ENCODE measurements around the gene MCM5. TPM values are rescaled to one million over a fixed set of nuclear protein-coding genes. Genes with fewer than 3 reads are reported as not detected.

The MCM5 gene
- total RNA-seq, 4 donors from 2014 or later: 19.8 to 25.3 (median 22.4) TPM

DNA sequence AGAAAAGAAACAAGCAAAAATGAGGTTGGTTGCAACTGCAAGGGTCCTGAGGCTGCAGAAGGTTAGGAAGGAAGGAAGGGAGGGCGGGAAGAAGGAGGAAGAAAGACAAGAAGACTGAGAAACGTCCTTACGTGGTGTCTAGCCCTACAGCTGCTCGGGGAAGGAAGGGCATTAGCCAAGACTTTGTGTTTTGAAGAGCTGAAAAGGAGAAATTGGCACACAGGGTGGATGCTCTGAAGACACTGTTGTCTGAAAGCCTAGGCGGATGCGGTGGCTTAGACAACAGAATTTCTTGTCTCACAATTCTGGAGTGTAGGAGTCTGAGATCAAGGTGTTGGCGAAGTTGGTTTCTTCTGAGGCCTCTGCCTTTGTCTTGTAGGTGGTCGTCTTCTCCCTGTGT lies 60.7 kb downstream of the MCM5 start:
- Histone ChIP-seq H3K4me1 (no peaks in the 10 kb centered on the region), H3K36me3 (peaks cover 0 to 7% (median 0%) of the 10 kb centered on the region in 3 donors), H3K9me3 (no peaks in the 10 kb centered on the region), H3K27me3 (no peaks in the 10 kb centered on the region), H3K4me3 (no peak overlapping the region), H3K27ac (no peak overlapping the region)
- no peak for DNase-seq (ENCODE audit: low spot score in 2 of 2)
- no peak for TF ChIP-seq CTCF (IDR thresholded peaks at IDR 0.05)
- TF ChIP-seq EP300 (IDR thresholded peaks at IDR 0.05): no peak
- no peak for TF ChIP-seq POLR2A (IDR thresholded peaks at IDR 0.05)
- WGBS, 2 donors: 79 to 81% methylated on average over 8 of the region's 8 CpGs

GRCh38 chr22:35462498-35463230 lies 62.7 kb downstream of the MCM5 start:
- TF ChIP-seq CTCF (IDR thresholded peaks at IDR 0.05) (no peak), POLR2A (IDR thresholded peaks at IDR 0.05) (no peak), EP300 (IDR thresholded peaks at IDR 0.05) (no peak)
- Histone ChIP-seq H3K27ac (no peak overlapping the region), H3K27me3 (no peaks in the 10 kb centered on the region), H3K4me3 (no peak overlapping the region), H3K36me3 (peaks cover 0 to 7% (median 0%) of the 10 kb centered on the region in 3 donors), H3K9me3 (no peaks in the 10 kb centered on the region), H3K4me1 (peaks cover 0 to 7% (median 2%) of the 10 kb centered on the region in 4 donors)
- DNase-seq (ENCODE audit: low spot score in 2 of 2): no peak
- 45 to 55% methylated on average over 9 of the region's 9 CpGs for WGBS, 2 donors

DNA sequence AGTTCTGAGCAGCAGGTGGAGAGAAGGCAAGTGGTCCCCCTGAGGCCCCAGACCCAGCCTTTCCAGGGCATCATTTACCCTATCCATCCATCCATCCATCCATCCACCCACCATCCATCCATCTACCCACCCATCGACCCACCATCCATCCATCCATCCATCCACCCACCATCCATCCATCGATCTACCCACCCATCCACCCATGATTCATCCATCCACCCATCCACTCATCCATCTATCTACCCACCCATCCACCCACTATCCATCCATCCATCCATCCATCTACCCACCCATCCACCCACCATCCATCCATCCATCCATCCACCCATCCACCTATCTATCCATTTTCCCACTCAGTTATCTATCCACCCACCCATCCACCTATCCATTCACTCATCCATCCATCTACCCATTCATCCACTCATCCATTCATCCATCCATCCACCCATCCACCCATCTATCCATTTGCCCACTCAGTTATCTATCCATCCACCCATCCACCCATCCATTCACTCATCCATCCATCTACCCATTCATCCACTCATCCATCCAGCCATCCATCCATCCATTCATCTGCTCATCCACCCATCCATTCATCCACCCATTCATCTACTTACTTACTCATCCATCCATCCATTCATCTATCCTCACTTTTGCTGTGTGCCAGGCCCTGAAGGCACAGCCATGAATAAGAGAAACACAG lies 63.4 kb downstream of the MCM5 start:
- WGBS, 2 donors: 100% methylated on average over 2 of the region's 2 CpGs

DNA sequence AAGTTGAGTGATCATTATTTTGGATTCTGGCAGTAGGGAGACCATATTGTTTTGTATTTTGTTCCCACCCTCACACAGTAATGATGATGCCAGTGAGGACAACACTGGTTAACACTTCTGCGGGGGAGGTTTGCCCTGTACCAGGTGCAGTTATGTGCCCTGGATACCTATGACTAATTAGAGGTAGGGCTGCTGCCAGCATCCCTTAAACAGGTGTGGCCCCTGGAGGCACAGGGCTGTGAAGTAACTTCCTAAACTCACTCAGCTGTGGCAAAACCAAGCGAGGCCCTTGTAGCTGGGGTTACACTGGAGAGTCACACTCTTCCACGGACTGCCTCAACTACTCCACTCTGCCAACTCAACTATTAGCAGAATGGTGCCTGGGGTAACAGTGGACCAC lies 64.5 kb downstream of the MCM5 start:
- TF ChIP-seq EP300 (IDR thresholded peaks at IDR 0.05) (no peak), POLR2A (IDR thresholded peaks at IDR 0.05) (no peak), CTCF (IDR thresholded peaks at IDR 0.05) (no peak)
- Histone ChIP-seq H3K36me3 (peaks cover 0 to 7% (median 0%) of the 10 kb centered on the region in 3 donors), H3K4me1 (peaks cover 0 to 24% (median 16%) of the 10 kb centered on the region in 4 donors), H3K9me3 (no peaks in the 10 kb centered on the region), H3K4me3 (no peak overlapping the region), H3K27ac (no peak overlapping the region), H3K27me3 (no peaks in the 10 kb centered on the region)
- DNase-seq (ENCODE audit: low spot score in 2 of 2): no peak
- 88 to 95% methylated on average over 3 of the region's 3 CpGs for WGBS, 2 donors

More for the DNA sequence above, 63.4 kb downstream of the MCM5 start:
- peaks cover 0 to 7% (median 0%) of the 10 kb centered on the region in 3 donors for H3K36me3 ChIP-seq
- H3K27me3 ChIP-seq: no peaks in the 10 kb centered on the region
- H3K9me3 ChIP-seq: no peaks in the 10 kb centered on the region
- peaks cover 0 to 14% (median 8%) of the 10 kb centered on the region in 4 donors for H3K4me1 ChIP-seq
- no peak overlapping the region for H3K4me3 ChIP-seq
- no peak for DNase-seq (ENCODE audit: low spot score in 2 of 2)
- H3K27ac ChIP-seq: no peak overlapping the region
- TF ChIP-seq CTCF (IDR thresholded peaks at IDR 0.05) (no peak), POLR2A (IDR thresholded peaks at IDR 0.05) (no peak), EP300 (IDR thresholded peaks at IDR 0.05) (no peak)
